GM12891 (cell line): ENCODE data around the gene ANKHD1.

ENCODE experiments used
- PAX5 ChIP-seq: IDR thresholded peaks from 2 replicates; pipeline ENCODE4 v1.6.1; 2011; ENCODE audit warnings: low read length, moderate library complexity, mild to moderate bottlenecking; ENCODE audit not compliant: insufficient read depth, severe bottlenecking
- POLR2A ChIP-seq: IDR thresholded peaks from 2 replicates; pipeline ENCODE4 v1.6.1; 2011; ENCODE audit warnings: low read depth, low read length, control low read depth
- POLR2AphosphoS5 ChIP-seq: IDR thresholded peaks from 2 replicates; pipeline ENCODE4 v1.6.1; 2011; ENCODE audit warnings: low read depth, low read length, control low read depth
- SPI1 ChIP-seq: IDR thresholded peaks from 2 replicates; pipeline ENCODE4 v1.6.1; 2011; ENCODE audit warnings: low read depth, low read length, control low read depth
- TAF1 ChIP-seq: IDR thresholded peaks from 2 replicates; pipeline ENCODE4 v1.6.1; 2011; ENCODE audit warnings: low read depth, low read length, control low read depth

GRCh38 chr5:140570488-140570887 is 168.9 kb downstream of the ANKHD1 start:
- TF ChIP-seq TAF1 (no peak), POLR2A (no peak), POLR2AphosphoS5 (no peak), PAX5 (no peak), SPI1 (no peak)
